IMR-90 (cell line): Measurements from ENCODE around the gene CPSF4L. TPM values are rescaled to one million over a fixed set of nuclear protein-coding genes. Genes with fewer than 3 reads are reported as not detected.

Experiments
- ATAC-seq: fragments of 200-7000 bp; cut with Tn5 transposase; 2 replicates; pipeline ENCODE4 v1.9.1; 2020; ENCODE audit warnings: low read depth, mild to moderate bottlenecking, moderate library complexity
- BruUV-seq: library from RNA; stranded (reverse); fragments of 400-500 nt; replicated peaks from 2 replicates; lab custom pipeline; 2021; lab: Mats Ljungman, UMichigan
- CTCF ChIA-PET: fragments of 300-600 bp; formaldehyde crosslinking; extraction: SDS; loops from one replicate; lab custom pipeline; 2021; ENCODE audit warnings: antibody characterized with exemption; lab: Yijun Ruan, JAX
- POLR2A ChIA-PET: fragments of 300-600 bp; sonication (Branson Sonifier 250); formaldehyde crosslinking; loops from one replicate; lab custom pipeline; 2022; ENCODE audit warnings: antibody characterized with exemption; ENCODE audit not compliant: unreplicated experiment; lab: Charles Lee
- DNase-seq: peaks from one replicate; pipeline ENCODE4 v3.0.0; 2013
- H2AFZ ChIP-seq: replicated peaks from 2 replicates; pipeline ENCODE3; 2013; ENCODE audit warnings: low read length, mild to moderate bottlenecking; ENCODE audit not compliant: poor library complexity
- H2AK5ac ChIP-seq: 2 replicates; pipeline ENCODE4 v1.6.1; 2013; ENCODE audit warnings: low read depth, low read length, inconsistent platforms
- H2AK9ac ChIP-seq: replicated peaks from 2 replicates; pipeline ENCODE3; 2013; ENCODE audit warnings: mild to moderate bottlenecking, low read depth, low read length, moderate library complexity; ENCODE audit not compliant: poor library complexity
- H2BK120ac ChIP-seq: 2 replicates; pipeline ENCODE4 v1.6.1; 2013; ENCODE audit warnings: low read depth, low read length, inconsistent platforms
- H2BK15ac ChIP-seq: 3 replicates; pipeline ENCODE4 v1.6.1; 2013; ENCODE audit warnings: low read depth, low read length, inconsistent platforms
- H2BK20ac ChIP-seq: 2 replicates; pipeline ENCODE4 v1.6.1; 2013; ENCODE audit warnings: low read depth, mild to moderate bottlenecking, inconsistent platforms, low read length, moderate library complexity
- H2BK5ac ChIP-seq: 2 replicates; pipeline ENCODE4 v1.6.1; 2013; ENCODE audit warnings: mild to moderate bottlenecking, low read depth, low read length, inconsistent platforms; ENCODE audit not compliant: poor library complexity, severe bottlenecking
- H3K14ac ChIP-seq: replicated peaks from 2 replicates; pipeline ENCODE4 v1.6.1; 2013; ENCODE audit warnings: low read depth, low read length, inconsistent platforms
- H3K18ac ChIP-seq: 2 replicates; pipeline ENCODE4 v1.6.1; 2013; ENCODE audit warnings: low read depth, low read length, control low read depth
- H3K23ac ChIP-seq: 2 replicates; pipeline ENCODE4 v1.6.1; 2013; ENCODE audit warnings: low read depth, low read length, inconsistent platforms
- H3K27ac ChIP-seq: 2 replicates; pipeline ENCODE4 v1.5.1; 2013; ENCODE audit warnings: mild to moderate bottlenecking, control low read depth, low read length; ENCODE audit not compliant: insufficient read depth
- H3K27me3 ChIP-seq: 2 replicates; pipeline ENCODE4 v1.6.1; 2013; ENCODE audit warnings: low read length; ENCODE audit not compliant: control insufficient read depth, insufficient read depth
- H3K36me3 ChIP-seq: 2 replicates; pipeline ENCODE4 v1.6.1; 2013; ENCODE audit warnings: low read length, mixed read lengths; ENCODE audit not compliant: control insufficient read depth, insufficient read depth
- H3K4ac ChIP-seq: 2 replicates; pipeline ENCODE4 v1.6.1; 2013; ENCODE audit warnings: low read depth, low read length, inconsistent platforms
- H3K4me1 ChIP-seq: 2 replicates; pipeline ENCODE4 v1.6.1; 2013; ENCODE audit warnings: low read length, mixed read lengths; ENCODE audit not compliant: control insufficient read depth, insufficient read depth
- H3K4me2 ChIP-seq: 2 replicates; pipeline ENCODE4 v1.6.1; 2013; ENCODE audit warnings: low read depth, mild to moderate bottlenecking, control low read depth, low read length, moderate library complexity
- H3K4me3 ChIP-seq: 2 replicates; pipeline ENCODE4 v1.5.1; 2013; ENCODE audit warnings: low read depth, mild to moderate bottlenecking, control low read depth, low read length, moderate library complexity; ENCODE audit not compliant: insufficient read depth
- H3K56ac ChIP-seq: 2 replicates; pipeline ENCODE4 v1.6.1; 2013; ENCODE audit warnings: low read length, inconsistent platforms; ENCODE audit not compliant: insufficient read depth; ENCODE audit errors: extremely low read depth
- H3K79me1 ChIP-seq, 2 experiments: 2 replicates each; pipeline ENCODE4 v1.6.1; 2013; ENCODE audit warnings: low read length in 2 of 2, inconsistent platforms in 1 of 2, low read depth in 1 of 2
- H3K9ac ChIP-seq: 2 replicates; pipeline ENCODE4 v1.6.1; 2013; ENCODE audit warnings: low read depth, low read length, control low read depth
- H3K9me1 ChIP-seq: 2 replicates; pipeline ENCODE4 v1.6.1; 2013; ENCODE audit warnings: low read length, inconsistent platforms; ENCODE audit not compliant: insufficient read depth
- H3K9me3 ChIP-seq: 2 replicates; pipeline ENCODE4 v1.6.1; 2013; ENCODE audit warnings: low read length; ENCODE audit not compliant: control insufficient read depth, insufficient read depth
- H4K20me1 ChIP-seq: 2 replicates; pipeline ENCODE4 v1.6.1; 2013; ENCODE audit warnings: low read length, inconsistent platforms; ENCODE audit not compliant: insufficient read depth
- H4K5ac ChIP-seq: 2 replicates; pipeline ENCODE4 v1.6.1; 2013; ENCODE audit warnings: mild to moderate bottlenecking, low read depth, low read length, control low read depth
- H4K8ac ChIP-seq, 2 experiments: 2 replicates each; pipeline ENCODE4 v1.6.1; 2013; ENCODE audit warnings: low read depth in 2 of 2, low read length in 2 of 2, control low read depth in 1 of 2, inconsistent platforms in 1 of 2
- H4K91ac ChIP-seq: 2 replicates; pipeline ENCODE4 v1.6.1; 2013; ENCODE audit warnings: low read depth, low read length, inconsistent platforms; ENCODE audit not compliant: insufficient read depth
- BHLHE40 ChIP-seq: fragments of 150-350 bp; IDR thresholded peaks from 2 replicates; pipeline ENCODE4 v1.6.1; 2016; ENCODE audit warnings: mild to moderate bottlenecking, low read depth, low read length
- CEBPB ChIP-seq: IDR thresholded peaks from 2 replicates; pipeline ENCODE4 v1.6.1; 2012; ENCODE audit warnings: low read depth, low read length, improper control_type of control experiment
- CHD1 ChIP-seq: IDR thresholded peaks from 2 replicates; pipeline ENCODE4 v1.6.1; 2012; ENCODE audit warnings: low read depth, low read length, improper control_type of control experiment
- CTCF ChIP-seq: conservative IDR thresholded peaks from 2 replicates; pipeline ENCODE4 v1.5.1; 2012; ENCODE audit warnings: mild to moderate bottlenecking, low read depth, low read length, improper control_type of control experiment
- ELK1 ChIP-seq: fragments of 150-350 bp; IDR thresholded peaks from 2 replicates; pipeline ENCODE4 v1.6.1; 2016; ENCODE audit warnings: low read depth, mild to moderate bottlenecking, low read length, moderate library complexity, borderline replicate concordance
- FOS ChIP-seq: fragments of 150-350 bp; IDR thresholded peaks from 2 replicates; pipeline ENCODE4 v1.6.1; 2016; ENCODE audit warnings: low read depth, low read length
- MAFK ChIP-seq: IDR thresholded peaks from 2 replicates; pipeline ENCODE4 v1.6.1; 2012; ENCODE audit warnings: low read depth, low read length, improper control_type of control experiment
- MAZ ChIP-seq: IDR thresholded peaks from 2 replicates; pipeline ENCODE4 v1.6.1; 2012; ENCODE audit warnings: low read depth, mild to moderate bottlenecking, low read length, improper control_type of control experiment, moderate library complexity, borderline replicate concordance
- MXI1 ChIP-seq: IDR thresholded peaks from 2 replicates; pipeline ENCODE4 v1.6.1; 2012; ENCODE audit warnings: low read depth, mild to moderate bottlenecking, low read length, moderate library complexity, borderline replicate concordance
- NFE2L2 ChIP-seq: fragments of 150-350 bp; IDR thresholded peaks from 2 replicates; pipeline ENCODE4 v1.6.1; 2016; ENCODE audit warnings: low read depth, mild to moderate bottlenecking, low read length
- POLR2A ChIP-seq: IDR thresholded peaks from 2 replicates; pipeline ENCODE4 v1.6.1; 2012; ENCODE audit warnings: mild to moderate bottlenecking, low read depth, low read length
- RAD21 ChIP-seq: IDR thresholded peaks from 2 replicates; pipeline ENCODE4 v1.6.1; 2012; ENCODE audit warnings: low read length, improper control_type of control experiment
- RCOR1 ChIP-seq: IDR thresholded peaks from 2 replicates; pipeline ENCODE4 v1.6.1; 2012; ENCODE audit warnings: mild to moderate bottlenecking, low read length, improper control_type of control experiment; ENCODE audit not compliant: insufficient replicate concordance
- RFX5 ChIP-seq: IDR thresholded peaks from 2 replicates; pipeline ENCODE4 v1.8.0; 2012; ENCODE audit warnings: low read depth, mild to moderate bottlenecking, low read length, moderate library complexity
- SMC3 ChIP-seq: fragments of 150-350 bp; IDR thresholded peaks from 2 replicates; pipeline ENCODE4 v1.6.1; 2016; ENCODE audit warnings: low read depth, mild to moderate bottlenecking, antibody characterized with exemption, low read length, moderate library complexity
- USF2 ChIP-seq: fragments of 150-350 bp; IDR thresholded peaks from 2 replicates; pipeline ENCODE4 v1.6.1; 2017; ENCODE audit warnings: mild to moderate bottlenecking, antibody characterized with exemption, low read length, low read depth
- WGBS, 2 experiments: methylation state at CpG; one replicate each; pipeline versions ENCODE4 v1.1.5 to v1.1.7; 2013; ENCODE audit warnings: missing lambda C conversion rate in 2 of 2; ENCODE audit not compliant: insufficient read length in 1 of 2; ENCODE audit errors: extremely low coverage in 2 of 2; 5-methylcytosine and 5-hydroxymethylcytosine counted together
- dilution Hi-C: fragments of 300-500 bp; cut with HindIII; formaldehyde crosslinking; loops from one replicate; pipeline ENCODE4 v1.14.3; 2018; ENCODE audit warnings: low sequenced_read_pairs; ENCODE audit not compliant: unreplicated experiment
- in situ Hi-C: fragments of 300-500 bp; cut with MboI; formaldehyde crosslinking; loops from 3 replicates; pipeline ENCODE4 v1.14.3; 2019; ENCODE audit warnings: low sequenced_read_pairs, inconsistent platforms, mixed read lengths
- intact Hi-C: fragments of 100-400 bp; cut with micrococcal nuclease; formaldehyde crosslinking; loops from 2 replicates; pipeline ENCODE4 v1.10.0; 2022
- polyA plus RNA-seq, 3 experiments: library from polyadenylated mRNA; depleted of rRNA; stranded (reverse); fragments of >200 nt; gene quantifications; 2 replicates each; pipeline ENCODE4 v1.2.3, GENCODE V29; 2012; ENCODE audit warnings: low replicate concordance in 1 of 3
- total RNA-seq: library from RNA; depleted of rRNA; stranded (reverse); fragments of >200 nt; gene quantifications from 2 replicates; pipeline ENCODE4 v1.2.3, GENCODE V29; 2012

The CPSF4L gene
- total and polyA plus RNA-seq, 2 of the 4 experiments (the other 2 are of a cell fraction) = not detected

- Histone ChIP-seq H3K9ac (no peak overlapping the region), H4K20me1 (no peaks in the 10 kb centered on the region), H3K4me1 (no peaks in the 10 kb centered on the region), H3K27me3 (no peaks in the 10 kb centered on the region), H4K5ac (no peak overlapping the region), H3K23ac (no peak overlapping the region), H3K27ac (no peak overlapping the region), H2BK5ac (no peak overlapping the region), H2AFZ (no peak overlapping the region), H2BK120ac (no peak overlapping the region), H3K79me1 (no peaks in the 10 kb centered on the region), H2AK9ac (no peak overlapping the region), H3K56ac (no peak overlapping the region), H3K14ac (no peak overlapping the region), H3K9me3 (no peaks in the 10 kb centered on the region), H4K91ac (no peak overlapping the region), H3K18ac (no peak overlapping the region), H4K8ac (no peak overlapping the region), H3K4me3 (no peak overlapping the region), H3K4me2 (no peak overlapping the region), H3K36me3 (no peaks in the 10 kb centered on the region), H2AK5ac (no peak overlapping the region), H3K4ac (no peak overlapping the region), H3K9me1 (no peaks in the 10 kb centered on the region; the same call in 1 of the 2 replicates), H2BK15ac (no peak overlapping the region), H2BK20ac (no peak overlapping the region)
- no TSS peak for BruUV-seq
- TF ChIP-seq FOS = no peak
- TF ChIP-seq RFX5 = no peak
- TF ChIP-seq CTCF = no peak
- TF ChIP-seq CHD1 = no peak
- TF ChIP-seq MAZ = no peak
- TF ChIP-seq POLR2A = no peak
- TF ChIP-seq RCOR1 = no peak
- TF ChIP-seq SMC3 = no peak
- no peak for TF ChIP-seq NFE2L2
- no peak for TF ChIP-seq ELK1
- TF ChIP-seq CEBPB = no peak
- no peak for TF ChIP-seq RAD21
- TF ChIP-seq MXI1 = no peak
- no peak for TF ChIP-seq USF2
- TF ChIP-seq MAFK = no peak
- TF ChIP-seq BHLHE40 = no peak
- CTCF ChIA-PET = no interaction called here
- POLR2A ChIA-PET = no interaction called here
- dilution Hi-C loops (no loop called here), intact Hi-C loops (loop anchor here (5.0 kb wide), 1 partner anchor 920 kb away; no protein-coding TSS in a partner anchor), in situ Hi-C loops (loop anchor here (5.0 to 25.0 kb wide), 3 partner anchors 115 to 930 kb away; no protein-coding TSS in a partner anchor)
- DNase-seq (no peak), ATAC-seq (no peak)
- 80% methylated on average over 1 of the region's 6 CpGs; no CpG with 5 or more reads in 1 of the 2 experiments for WGBS, 2 experiments
Measured at GRCh38 chr17:73257516-73257915, 4.2 kb downstream of the CPSF4L start.
